ENCODE data around the gene SMARCA4.

SMARCA4 gene

DNA sequence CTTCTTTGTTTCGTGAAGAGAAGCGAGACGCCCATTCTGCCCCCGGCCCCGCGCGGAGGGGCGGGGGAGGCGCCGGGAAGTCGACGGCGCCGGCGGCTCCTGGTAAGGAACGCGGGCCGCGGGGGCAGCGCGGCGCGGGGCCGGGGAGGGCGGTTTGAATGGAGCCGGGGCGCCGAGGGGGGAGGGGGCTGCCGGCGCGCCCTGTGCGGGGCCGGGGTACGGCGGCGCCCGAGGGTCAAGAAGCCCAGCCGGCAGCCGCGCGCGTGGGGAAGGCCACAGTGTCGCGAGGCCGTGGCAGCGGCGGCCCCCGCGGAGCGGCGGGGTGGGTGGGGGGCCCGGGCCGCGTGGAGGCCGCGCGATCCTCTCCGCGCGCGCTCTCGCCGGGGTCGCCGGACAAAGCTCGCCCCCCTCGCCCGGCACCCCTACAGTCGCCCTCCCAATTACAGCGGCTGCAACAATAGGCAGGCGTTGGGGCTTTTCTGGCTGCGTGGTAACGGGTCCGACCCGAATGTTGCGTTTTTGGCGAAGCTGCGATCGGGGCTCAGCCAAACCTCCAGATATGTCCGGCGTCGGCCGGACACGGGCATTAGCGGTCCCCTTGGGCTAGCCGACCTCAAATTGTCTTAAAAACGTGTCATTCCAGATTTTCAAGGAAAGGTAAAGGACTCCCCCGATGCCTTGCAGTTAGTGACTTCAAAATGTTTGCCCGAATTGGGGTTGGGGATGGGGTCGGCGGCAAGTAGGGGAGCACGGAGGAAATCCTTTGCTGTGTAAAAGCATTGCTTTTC, 437 bp downstream of the SMARCA4 start:
- peak; percentile 29 for DNase-seq (ENCODE audit: extremely low spot score)
- CTCF ChIA-PET = interaction anchor here (1.5 kb wide), 1 partner anchor 19 kb away, joined by 3 read pairs; no protein-coding TSS in a partner anchor
- POLR2A ChIA-PET = interaction anchor here (0.8 to 1.5 kb wide), 5 partner anchors 9 to 30 kb away, joined by 3 to 4 read pairs (median 3); no protein-coding TSS in a partner anchor
- TF ChIP-seq FOXM1 (IDR thresholded peaks at IDR 0.05; ENCODE audit: borderline replicate concordance) (no peak), BHLHE40 (IDR thresholded peaks at IDR 0.05; ENCODE audit: borderline replicate concordance) (no peak), L3MBTL2 (conservative IDR thresholded peaks at IDR 0.05) (no peak), CTBP1 (IDR thresholded peaks at IDR 0.05; ENCODE audit: borderline replicate concordance) (no peak), ARNT (IDR thresholded peaks at IDR 0.05) (no peak), SP1 (IDR thresholded peaks at IDR 0.05) (no peak), FOXK2 (IDR thresholded peaks at IDR 0.05) (no peak)

DNA sequence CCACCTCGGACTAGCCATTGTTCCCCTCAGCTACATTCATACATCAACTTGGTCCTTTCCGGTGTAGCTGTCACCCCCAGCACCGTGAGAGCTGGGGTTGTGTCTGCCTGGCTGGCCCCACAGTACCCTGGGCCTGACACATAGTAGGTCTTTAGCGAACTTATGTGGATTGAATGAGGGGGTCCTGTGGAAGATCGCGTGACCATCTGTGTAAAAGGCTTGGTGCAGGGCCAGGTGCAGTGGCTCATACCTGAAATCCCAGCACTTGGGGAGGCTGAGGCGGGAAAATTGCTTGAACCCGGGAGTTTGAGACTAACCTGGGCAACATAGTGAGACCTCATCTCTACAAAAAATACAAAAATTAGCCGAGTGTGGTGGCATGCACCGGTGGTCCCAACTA, 2.0 kb downstream of the SMARCA4 start:
- DNase-seq (ENCODE audit: extremely low spot score) = no peak
- POLR2A ChIA-PET = interaction anchor here (1.4 kb wide), 1 partner anchor 21 kb away, joined by 5 read pairs; no protein-coding TSS in a partner anchor
- TF ChIP-seq FOXM1 (IDR thresholded peaks at IDR 0.05; ENCODE audit: borderline replicate concordance) (no peak), SP1 (IDR thresholded peaks at IDR 0.05) (no peak), NFRKB (IDR thresholded peaks at IDR 0.05) (no peak), ZNF384 (IDR thresholded peaks at IDR 0.05) (no peak), BHLHE40 (IDR thresholded peaks at IDR 0.05; ENCODE audit: borderline replicate concordance) (no peak), L3MBTL2 (conservative IDR thresholded peaks at IDR 0.05) (no peak), FOXK2 (IDR thresholded peaks at IDR 0.05) (no peak), HDGF (IDR thresholded peaks at IDR 0.05; ENCODE audit: borderline replicate concordance) (no peak), TARDBP (IDR thresholded peaks at IDR 0.05) (no peak), SUZ12 (IDR thresholded peaks at IDR 0.05) (no peak), FOXA1 (IDR thresholded peaks at IDR 0.05) (no peak), ELF4 (IDR thresholded peaks at IDR 0.05) (no peak), ARNT (IDR thresholded peaks at IDR 0.05) (no peak), CTBP1 (IDR thresholded peaks at IDR 0.05; ENCODE audit: borderline replicate concordance) (no peak), LEF1 (IDR thresholded peaks at IDR 0.05; ENCODE audit: borderline replicate concordance) (no peak)
- TF ChIP-seq, protein P1, sequence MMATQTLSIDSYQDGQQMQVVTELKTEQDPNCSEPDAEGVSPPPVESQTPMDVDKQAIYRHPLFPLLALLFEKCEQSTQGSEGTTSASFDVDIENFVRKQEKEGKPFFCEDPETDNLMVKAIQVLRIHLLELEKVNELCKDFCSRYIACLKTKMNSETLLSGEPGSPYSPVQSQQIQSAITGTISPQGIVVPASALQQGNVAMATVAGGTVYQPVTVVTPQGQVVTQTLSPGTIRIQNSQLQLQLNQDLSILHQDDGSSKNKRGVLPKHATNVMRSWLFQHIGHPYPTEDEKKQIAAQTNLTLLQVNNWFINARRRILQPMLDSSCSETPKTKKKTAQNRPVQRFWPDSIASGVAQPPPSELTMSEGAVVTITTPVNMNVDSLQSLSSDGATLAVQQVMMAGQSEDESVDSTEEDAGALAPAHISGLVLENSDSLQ (IDR thresholded peaks at IDR 0.05) = no peak
- CTCF ChIA-PET = no interaction called here

DNA sequence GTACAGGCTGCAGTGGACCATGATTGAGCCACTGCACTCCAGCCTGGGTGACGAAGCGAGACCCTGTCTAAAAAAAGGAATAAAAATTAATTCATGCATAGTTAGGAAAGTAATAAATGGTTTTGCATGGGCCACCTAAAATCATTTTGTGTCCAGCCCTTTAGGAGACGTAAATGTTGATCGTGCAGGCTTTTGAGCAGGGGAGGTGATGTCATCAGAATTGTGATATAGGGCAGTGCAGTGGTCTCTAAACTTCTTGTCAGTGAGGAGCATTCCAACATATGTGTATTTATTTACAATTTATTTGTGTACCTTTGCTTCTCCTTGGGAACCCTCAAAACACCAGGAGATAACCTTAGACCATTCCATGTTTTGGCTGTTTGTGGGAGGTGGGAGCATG, 3.0 kb downstream of the SMARCA4 start:
- ChIA-PET POLR2A (interaction anchor here (0.5 kb wide), 1 partner anchor 13 kb away, joined by 3 read pairs; no protein-coding TSS in a partner anchor), CTCF (no interaction called here)
- no peak for DNase-seq (ENCODE audit: extremely low spot score)
- TF ChIP-seq CTBP1 (IDR thresholded peaks at IDR 0.05; ENCODE audit: borderline replicate concordance) (no peak), L3MBTL2 (conservative IDR thresholded peaks at IDR 0.05) (no peak)

DNA sequence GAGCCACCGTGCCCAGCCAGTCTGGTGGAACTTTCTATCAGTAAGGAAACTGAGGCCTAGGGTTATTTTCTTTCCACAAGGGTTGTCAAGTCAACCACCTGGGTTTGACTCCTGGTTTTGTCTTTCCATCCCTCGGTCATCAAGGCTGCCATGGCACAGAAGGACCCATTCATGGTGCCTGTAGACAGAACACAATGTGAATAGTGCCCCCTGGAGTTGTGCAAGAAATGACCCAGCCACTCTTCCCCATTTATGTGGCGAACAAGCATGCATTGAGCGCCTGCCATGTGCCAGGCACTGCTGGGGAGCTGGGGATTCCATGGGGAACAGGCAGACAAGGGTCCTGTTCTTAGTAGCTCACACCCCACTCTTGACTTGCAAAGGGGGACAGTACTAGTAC, 4.1 kb downstream of the SMARCA4 start:
- no peak for TF ChIP-seq ZNF384 (IDR thresholded peaks at IDR 0.05)
- TF ChIP-seq CTBP1 (IDR thresholded peaks at IDR 0.05; ENCODE audit: borderline replicate concordance) = no peak
- no peak for TF ChIP-seq FOXA1 (IDR thresholded peaks at IDR 0.05)
- no peak for TF ChIP-seq SP1 (IDR thresholded peaks at IDR 0.05)
- no peak for TF ChIP-seq ELF4 (IDR thresholded peaks at IDR 0.05)
- ChIA-PET POLR2A (interaction anchor here (0.9 kb wide), 1 partner anchor 14 kb away, joined by 3 read pairs; no protein-coding TSS in a partner anchor), CTCF (interaction anchor here (0.8 kb wide), 1 partner anchor 13 kb away, joined by 3 read pairs; no protein-coding TSS in a partner anchor)
- DNase-seq (ENCODE audit: extremely low spot score) = no peak

DNA sequence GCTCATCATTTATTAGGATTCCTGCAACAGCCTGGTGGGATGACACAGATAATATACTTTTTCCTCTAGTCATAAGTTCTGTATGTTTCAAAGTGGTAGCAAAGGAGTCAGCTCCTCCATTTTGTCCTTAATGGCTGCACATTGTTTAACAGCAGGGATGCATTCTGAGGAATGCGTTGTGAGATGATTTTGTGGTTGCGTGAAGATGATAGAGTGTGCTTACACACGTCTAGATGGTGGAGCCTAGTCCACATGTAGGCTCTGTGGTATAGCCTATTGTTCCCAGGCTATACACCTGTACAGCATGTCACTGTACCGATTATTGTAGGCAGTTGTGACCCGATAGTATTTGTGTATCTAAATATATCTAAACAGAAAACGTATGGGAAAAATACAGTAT, 4.6 kb downstream of the SMARCA4 start:
- TF ChIP-seq SUZ12 (IDR thresholded peaks at IDR 0.05) (no peak), FOXM1 (IDR thresholded peaks at IDR 0.05; ENCODE audit: borderline replicate concordance) (no peak), FOXK2 (IDR thresholded peaks at IDR 0.05) (no peak), ELF4 (IDR thresholded peaks at IDR 0.05) (no peak), L3MBTL2 (conservative IDR thresholded peaks at IDR 0.05) (no peak), LEF1 (IDR thresholded peaks at IDR 0.05; ENCODE audit: borderline replicate concordance) (no peak), TARDBP (IDR thresholded peaks at IDR 0.05) (no peak), FOXA1 (IDR thresholded peaks at IDR 0.05) (no peak), CTBP1 (IDR thresholded peaks at IDR 0.05; ENCODE audit: borderline replicate concordance) (no peak), BHLHE40 (IDR thresholded peaks at IDR 0.05; ENCODE audit: borderline replicate concordance) (no peak), ZNF384 (IDR thresholded peaks at IDR 0.05) (no peak), ARNT (IDR thresholded peaks at IDR 0.05) (no peak), HDGF (IDR thresholded peaks at IDR 0.05; ENCODE audit: borderline replicate concordance) (no peak), NFRKB (IDR thresholded peaks at IDR 0.05) (no peak), SP1 (IDR thresholded peaks at IDR 0.05) (no peak)
- TF ChIP-seq, protein P1 (IDR thresholded peaks at IDR 0.05) = no peak
- no peak for DNase-seq (ENCODE audit: extremely low spot score)
- CTCF ChIA-PET = interaction anchor here (0.8 kb wide), 1 partner anchor 13 kb away, joined by 3 read pairs; no protein-coding TSS in a partner anchor
- POLR2A ChIA-PET = interaction anchor here (0.9 kb wide), 1 partner anchor 14 kb away, joined by 3 read pairs; no protein-coding TSS in a partner anchor

DNA sequence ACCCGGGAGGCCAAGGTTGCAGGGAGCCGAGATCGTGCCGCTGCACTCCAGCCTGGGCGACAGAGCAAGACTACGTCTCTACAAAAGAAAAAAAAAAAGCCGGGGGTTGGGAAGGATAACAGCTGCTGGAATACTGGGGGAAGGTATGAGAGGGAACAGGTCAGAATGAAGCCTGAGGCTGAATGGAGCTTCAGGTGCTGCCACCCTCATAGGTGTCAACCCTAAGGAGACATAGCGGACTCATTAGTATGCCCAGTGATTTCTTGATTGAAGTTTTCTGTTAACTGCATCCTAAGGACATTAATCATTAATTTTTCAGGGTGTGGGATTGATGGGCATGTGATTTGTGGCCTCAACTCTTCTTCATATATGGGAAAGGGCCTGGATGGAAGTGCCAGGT, 6.0 kb downstream of the SMARCA4 start:
- ChIA-PET CTCF (interaction anchor here (1.2 kb wide), 1 partner anchor 25 kb away, joined by 9 read pairs; no protein-coding TSS in a partner anchor), POLR2A (no interaction called here)
- TF ChIP-seq ELF4 (IDR thresholded peaks at IDR 0.05) = no peak
- TF ChIP-seq FOXK2 (IDR thresholded peaks at IDR 0.05) = no peak
- TF ChIP-seq ZNF384 (IDR thresholded peaks at IDR 0.05) = no peak
- no peak for TF ChIP-seq FOXA1 (IDR thresholded peaks at IDR 0.05)
- no peak for TF ChIP-seq NFRKB (IDR thresholded peaks at IDR 0.05)
- no peak for TF ChIP-seq CTBP1 (IDR thresholded peaks at IDR 0.05; ENCODE audit: borderline replicate concordance)
- no peak for TF ChIP-seq SUZ12 (IDR thresholded peaks at IDR 0.05)
- TF ChIP-seq LEF1 (IDR thresholded peaks at IDR 0.05; ENCODE audit: borderline replicate concordance) = no peak
- TF ChIP-seq TARDBP (IDR thresholded peaks at IDR 0.05) = no peak
- TF ChIP-seq, protein P1 (IDR thresholded peaks at IDR 0.05) = no peak
- TF ChIP-seq HDGF (IDR thresholded peaks at IDR 0.05; ENCODE audit: borderline replicate concordance) = no peak
- no peak for TF ChIP-seq L3MBTL2 (conservative IDR thresholded peaks at IDR 0.05)
- no peak for TF ChIP-seq FOXM1 (IDR thresholded peaks at IDR 0.05; ENCODE audit: borderline replicate concordance)
- no peak for TF ChIP-seq SP1 (IDR thresholded peaks at IDR 0.05)
- no peak for TF ChIP-seq BHLHE40 (IDR thresholded peaks at IDR 0.05; ENCODE audit: borderline replicate concordance)
- no peak for TF ChIP-seq ARNT (IDR thresholded peaks at IDR 0.05)
- no peak for DNase-seq (ENCODE audit: extremely low spot score)
